Fibroblast of peridontal ligament (primary cell): ENCODE results near the gene SAP30BP.

Experiments
- DNase-seq: peaks from one replicate; pipeline ENCODE4 v3.0.0-alpha.2; 2010; ENCODE audit errors: extremely low read depth

The SAP30BP gene

DNA sequence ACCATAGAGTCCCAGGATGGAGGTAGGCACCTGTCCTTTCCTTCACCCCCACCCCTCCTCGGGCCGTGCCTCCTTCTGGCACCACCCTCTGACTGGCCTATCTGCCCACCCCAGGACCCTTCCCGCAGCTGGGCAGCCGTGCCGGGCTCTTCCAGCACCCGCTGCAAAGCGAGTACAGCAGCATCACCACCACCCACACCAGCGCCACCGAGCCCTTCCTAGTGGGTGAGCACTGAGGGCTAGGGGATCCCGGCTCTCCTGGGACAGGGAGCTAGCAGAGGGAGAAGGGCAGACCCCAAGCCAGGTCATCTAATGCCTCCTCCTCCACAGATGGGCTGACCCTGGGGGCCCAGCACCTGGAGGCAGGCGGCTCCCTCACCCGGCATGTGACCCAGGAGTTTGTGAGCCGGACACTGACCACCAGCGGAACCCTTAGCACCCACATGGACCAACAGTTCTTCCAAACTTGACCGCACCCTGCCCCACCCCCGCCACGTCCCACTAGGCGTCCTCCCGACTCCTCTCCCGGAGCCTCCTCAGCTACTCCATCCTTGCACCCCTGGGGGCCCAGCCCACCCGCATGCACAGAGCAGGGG lies 90.0 kb downstream of the SAP30BP start:
- DNase-seq: no peak
